Neural cell (in vitro differentiated cells): ENCODE data around the gene CFAP45.

ENCODE experiments used
- CTCF ChIP-seq: fragments of 450-650 bp; IDR thresholded peaks from 2 replicates; pipeline ENCODE4 v1.5.1; 2014; ENCODE audit warnings: antibody characterized with exemption, mild to moderate bottlenecking, moderate library complexity; ENCODE audit not compliant: poor library complexity, severe bottlenecking
- EP300 ChIP-seq: fragments of 450-650 bp; conservative IDR thresholded peaks from 2 replicates; pipeline ENCODE4 v1.6.1; 2014; ENCODE audit warnings: antibody characterized with exemption, mild to moderate bottlenecking, moderate library complexity; ENCODE audit not compliant: poor library complexity, severe bottlenecking
- EZH2 ChIP-seq: fragments of 200-600, 300-800 bp; shearing (Covaris generic), sonication (generic); IDR thresholded peaks from 2 replicates; pipeline ENCODE4 v1.6.1; 2014; ENCODE audit warnings: antibody characterized with exemption, low read length, borderline replicate concordance, mild to moderate bottlenecking; ENCODE audit not compliant: insufficient read depth, poor library complexity, severe bottlenecking
- MXI1 ChIP-seq: fragments of 450-650 bp; conservative IDR thresholded peaks from 2 replicates; pipeline ENCODE4 v1.6.1; 2014; ENCODE audit warnings: antibody characterized with exemption, mild to moderate bottlenecking; ENCODE audit not compliant: poor library complexity, severe bottlenecking
- REST ChIP-seq: IDR thresholded peaks from 2 replicates; pipeline ENCODE4 v1.6.1; 2012; ENCODE audit warnings: borderline replicate concordance

GRCh38 chr1:159895836-159896545 is 4.0 kb downstream of the CFAP45 start:
- no peak for TF ChIP-seq CTCF
- TF ChIP-seq MXI1, result no peak
- peak; percentile 0 for TF ChIP-seq REST
- TF ChIP-seq EP300, result no peak
- no peak for TF ChIP-seq EZH2
